Keratinocyte (primary cell): ENCODE data around the gene RNASE13. TPM values are rescaled to one million over a fixed set of nuclear protein-coding genes. Genes with fewer than 3 reads are reported as not detected.

Experiments
- polyA plus RNA-seq, 5 experiments: library from polyadenylated mRNA; depleted of rRNA in 3 of 5; stranded (reverse) in 3 of 5; stranded (forward) in 1 of 5; unstranded in 1 of 5; fragments of >200 nt; gene quantifications; 1 replicate in 1 of 5; 2 replicates in 3 of 5; 3 replicates in 1 of 5; pipeline versions ENCODE4 v1.2.1 to v1.2.3, GENCODE V29; 2011 to 2012; ENCODE audit warnings: missing spikeins in 2 of 5, low read depth in 1 of 5, low replicate concordance in 1 of 5

RNASE13 gene
- polyA plus RNA-seq, 1 donor (not counting 4 experiments of a cell fraction or from before 2014, with no cell fraction given): not detected

Other genes with a start within 250 kb of the RNASE13 start
- gene RNASE1, start 232.0 kb downstream of the RNASE13 start, polyA plus RNA-seq: 0.09 TPM in 1 of 3 replicates, not detected in the others
- not detected in 3 replicates for gene RNASE3, start 143.4 kb downstream of the RNASE13 start, polyA plus RNA-seq
- not detected in 3 replicates for gene RNASE2, start 79.3 kb downstream of the RNASE13 start, polyA plus RNA-seq
- 51.3 to 63.5 TPM (median 61.9 TPM) in 3 replicates for gene METTL17, start 44.8 kb downstream of the RNASE13 start, polyA plus RNA-seq
- 0.37 to 1.2 TPM (median 0.94 TPM) in 3 replicates for gene SLC39A2, start 35.5 kb downstream of the RNASE13 start, polyA plus RNA-seq
- gene NDRG2, start 9.7 kb downstream of the RNASE13 start, polyA plus RNA-seq: 11.1 to 15.4 TPM (median 12.5 TPM) in 3 replicates
- gene TPPP2, start 4.6 kb downstream of the RNASE13 start, polyA plus RNA-seq: not detected in 3 replicates
- 17.4 to 36.6 TPM (median 19.0 TPM) in 3 replicates for gene RNASE7, start 7.6 kb upstream of the RNASE13 start, polyA plus RNA-seq
- gene RNASE8, start 23.0 kb upstream of the RNASE13 start, polyA plus RNA-seq: not detected in 3 replicates
- gene ARHGEF40, start 35.5 kb upstream of the RNASE13 start, polyA plus RNA-seq: 8.7 to 14.4 TPM (median 11.9 TPM) in 3 replicates
- gene ZNF219, start 63.8 kb upstream of the RNASE13 start, polyA plus RNA-seq: 23.1 to 35.3 TPM (median 24.8 TPM) in 3 replicates
- 1.1 to 1.4 TPM (median 1.3 TPM) in 3 replicates for gene TMEM253, start 66.3 kb upstream of the RNASE13 start, polyA plus RNA-seq
- gene OR5AU1, start 121.3 kb upstream of the RNASE13 start, polyA plus RNA-seq: not detected in 3 replicates
- 624 to 871 TPM (median 786 TPM) in 3 replicates for gene HNRNPC, start 234.6 kb upstream of the RNASE13 start, polyA plus RNA-seq
- 0.07 TPM in 1 of 3 replicates, not detected in the others for gene RPGRIP1, start 245.3 kb upstream of the RNASE13 start, polyA plus RNA-seq